ENCODE results near the gene PFDN6.

PFDN6 gene

DNA sequence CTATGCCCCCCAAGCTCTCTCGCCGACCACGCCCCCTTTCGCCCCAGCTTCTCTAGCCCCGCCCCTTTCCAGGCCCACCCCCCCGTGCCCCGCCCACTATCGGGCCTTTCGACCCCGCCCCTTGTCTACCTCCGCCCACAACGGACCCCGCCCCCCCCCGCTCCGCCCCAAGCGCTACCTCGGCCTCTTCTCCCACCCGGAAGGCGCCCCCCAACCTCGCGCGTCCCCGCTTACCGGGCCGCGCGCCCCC is 27.9 kb downstream of the PFDN6 start:
- no peak for DNase-seq (ENCODE audit: low spot score)

- peak; percentile 96 for DNase-seq (ENCODE audit: low spot score)
Observed at GRCh38 chr6:33317669-33318425, 28.4 kb downstream of the PFDN6 start, which contains the start of gene ZBTB22. Gene ZBTB22 (minus strand): TSS chr6:33317744. CDS start chr6:33316916, 828 bp downstream.

DNA sequence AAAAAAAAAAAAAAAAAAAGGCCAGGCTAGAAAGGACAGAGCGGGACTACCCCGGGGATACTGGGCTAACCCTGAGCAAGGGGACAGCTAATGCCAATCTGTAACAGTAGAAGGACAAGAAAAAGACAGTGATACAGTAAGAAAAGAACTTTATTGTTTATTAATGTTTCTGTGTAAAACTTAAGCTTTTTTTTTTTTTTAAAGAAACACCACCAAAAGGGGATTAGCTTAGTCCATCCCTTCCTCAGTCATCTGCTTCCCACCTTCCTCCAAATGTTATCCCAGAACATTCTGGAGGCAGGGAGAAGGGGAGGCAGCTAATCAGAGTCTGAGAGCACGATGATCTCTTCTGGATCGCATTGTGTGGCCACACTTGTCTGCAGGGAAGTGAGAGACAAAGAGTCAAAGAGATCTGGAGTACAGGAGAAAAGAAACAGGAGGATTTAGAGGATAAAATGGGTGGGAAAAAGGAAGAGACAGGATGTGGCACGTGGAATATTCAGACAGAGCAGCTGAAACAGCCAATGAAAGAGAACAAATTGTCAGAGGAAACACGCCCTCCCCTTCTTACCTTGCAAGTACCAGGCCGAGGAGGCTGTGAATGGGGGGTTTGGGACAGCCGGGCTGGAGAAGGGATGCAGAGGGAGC is 29.1 kb downstream of the PFDN6 start:
- DNase-seq (ENCODE audit: low spot score): no peak

- DNase-seq (ENCODE audit: low spot score): no peak
Observed at GRCh38 chr6:33319939-33320314, 30.5 kb downstream of the PFDN6 start.

GRCh38 chr6:33320315-33321181 is 31.1 kb downstream of the PFDN6 start:
- no peak for DNase-seq (ENCODE audit: low spot score)

DNA sequence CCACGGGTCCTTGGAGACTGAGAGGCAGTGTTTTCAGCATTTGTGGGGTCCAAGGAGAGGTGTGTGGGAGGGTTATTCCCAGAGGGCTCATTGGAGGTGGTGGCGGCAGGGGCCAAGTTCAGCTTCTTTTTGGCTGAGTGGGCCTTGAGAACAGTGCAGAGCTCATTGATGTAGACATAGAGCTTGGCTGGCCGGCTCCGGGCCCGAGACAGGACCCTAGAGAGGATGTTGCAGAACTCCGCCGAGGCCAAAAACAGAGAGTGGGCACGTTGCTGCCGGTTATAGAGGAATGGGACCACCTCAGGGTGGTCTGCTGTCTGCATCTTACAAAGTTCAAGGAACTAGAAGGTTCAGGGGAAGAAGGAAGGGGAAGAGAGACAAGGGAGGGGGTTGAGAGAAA is 31.8 kb downstream of the PFDN6 start:
- DNase-seq (ENCODE audit: low spot score): no peak

DNA sequence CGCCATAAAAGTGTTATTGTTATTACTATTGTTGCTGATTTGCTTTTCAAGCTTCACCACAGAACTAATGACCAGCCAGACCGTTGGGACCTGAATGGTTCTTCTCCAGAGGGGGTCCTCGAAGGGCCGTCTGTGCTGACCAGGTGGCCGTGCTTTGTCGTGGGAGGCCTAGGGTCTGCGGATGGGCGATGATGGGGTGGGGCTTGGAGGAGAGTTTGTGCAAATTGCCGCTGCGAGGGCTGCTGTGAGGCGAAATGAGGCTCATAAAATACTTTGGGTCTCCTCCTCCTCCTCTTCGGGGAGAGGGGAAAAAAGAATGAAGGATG is 34.2 kb downstream of the PFDN6 start:
- DNase-seq (ENCODE audit: low spot score): no peak

DNA sequence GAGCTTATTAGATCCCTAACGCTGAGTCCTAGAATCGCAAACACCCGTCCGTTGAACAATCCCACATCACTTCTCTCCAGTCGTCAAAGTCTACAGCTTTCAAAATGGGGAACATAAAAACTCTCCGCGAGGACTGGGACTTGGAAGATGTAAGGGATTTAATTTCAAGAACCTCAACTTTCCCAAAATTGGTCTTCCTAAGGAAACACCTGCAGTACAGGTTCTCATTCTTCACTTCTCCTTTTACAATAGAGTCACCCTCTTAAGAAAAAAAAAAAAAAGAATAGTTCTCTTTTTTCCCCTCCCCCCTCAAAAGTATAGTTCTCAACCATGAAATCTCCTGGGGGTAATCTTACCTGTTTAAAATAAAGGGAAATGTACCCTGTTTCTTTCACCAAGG is 34.7 kb downstream of the PFDN6 start:
- DNase-seq (ENCODE audit: low spot score): no peak

DNA sequence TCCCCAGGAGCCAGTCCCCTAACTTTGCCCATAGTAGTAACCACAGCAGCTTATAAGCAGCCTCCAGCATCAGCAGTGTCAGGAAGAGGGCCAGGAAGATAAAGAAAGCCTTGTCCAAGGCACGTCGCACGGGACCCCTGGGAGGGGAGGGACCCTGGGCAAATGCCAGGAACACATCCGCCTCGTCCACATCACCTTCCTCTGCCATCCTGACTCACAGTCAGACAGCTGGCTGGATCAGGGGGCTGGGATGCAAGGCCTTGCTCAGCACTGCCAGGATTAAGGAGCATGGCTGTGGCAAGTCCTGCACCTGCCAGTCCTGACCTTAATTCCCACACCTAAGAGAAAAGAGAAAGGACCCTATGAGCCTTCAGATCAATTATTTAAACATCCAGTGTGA is 39.7 kb downstream of the PFDN6 start:
- DNase-seq (ENCODE audit: low spot score): no peak

DNA sequence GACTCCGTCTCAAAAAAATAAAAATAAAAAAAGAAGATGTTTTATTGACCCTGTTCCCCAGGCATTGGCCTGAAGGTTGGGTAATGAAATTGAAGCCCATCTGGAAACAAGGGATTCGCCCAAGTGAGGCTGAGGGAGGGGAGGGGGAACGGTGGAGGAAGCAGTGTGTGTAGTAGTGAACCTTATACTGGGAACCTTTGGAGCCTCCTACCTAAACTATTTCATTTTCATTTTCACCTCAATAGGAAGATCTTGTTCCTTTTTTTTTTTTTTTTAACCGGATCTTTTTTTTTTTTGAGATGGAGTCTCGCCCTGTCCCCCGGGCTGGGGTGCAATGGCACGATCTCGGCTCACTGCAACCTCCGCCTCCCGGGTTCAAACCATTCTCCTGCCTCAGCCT is 41.3 kb downstream of the PFDN6 start:
- DNase-seq (ENCODE audit: low spot score): no peak

DNA sequence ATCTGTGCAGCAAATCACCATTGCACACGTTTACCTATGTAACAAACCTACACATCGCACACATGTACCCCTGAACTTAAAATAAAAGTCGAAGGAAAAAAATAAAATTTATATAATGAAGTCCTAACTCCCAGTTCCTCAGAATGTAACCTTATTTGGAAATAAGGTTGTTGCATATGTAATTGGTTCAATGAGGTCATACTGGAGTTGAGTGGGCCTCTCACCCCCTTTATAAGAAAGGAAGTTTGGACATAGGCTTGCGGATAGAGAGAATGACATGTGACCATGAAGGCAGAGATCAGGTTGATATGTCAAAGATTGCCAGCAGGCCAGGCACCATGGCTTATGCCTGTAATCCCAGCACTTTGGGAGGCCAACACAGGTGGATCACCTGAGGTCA is 44.3 kb downstream of the PFDN6 start:
- no peak for DNase-seq (ENCODE audit: low spot score)

- no peak for DNase-seq (ENCODE audit: low spot score)
Observed at GRCh38 chr6:33335916-33336315, 46.5 kb downstream of the PFDN6 start.

DNA sequence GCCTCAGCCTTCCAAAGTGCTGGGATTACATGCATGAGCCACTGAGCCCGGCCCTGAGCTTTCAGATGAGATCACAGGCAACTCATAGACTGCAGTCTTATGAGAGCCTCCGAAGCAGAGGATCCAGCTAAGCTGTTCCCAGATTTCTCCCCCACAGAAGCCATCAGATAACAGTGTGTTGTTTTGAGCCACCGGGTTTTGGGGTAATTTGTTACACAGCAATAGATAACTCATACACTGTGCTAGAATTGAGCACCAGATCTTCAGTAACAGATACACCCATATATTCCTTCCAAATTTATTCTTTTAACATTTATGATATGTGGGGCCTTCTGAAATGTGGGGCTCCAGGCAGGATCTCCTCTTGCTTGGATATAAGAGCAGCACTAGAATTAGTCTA is 47.1 kb downstream of the PFDN6 start:
- no peak for DNase-seq (ENCODE audit: low spot score)

- DNase-seq (ENCODE audit: low spot score): no peak
Observed at GRCh38 chr6:33339193-33339592, 49.8 kb downstream of the PFDN6 start.

Measured in ecto neural progenitor cell (in vitro differentiated cells).